ENCODE measurements around the gene CDO1.

CDO1 gene

DNA sequence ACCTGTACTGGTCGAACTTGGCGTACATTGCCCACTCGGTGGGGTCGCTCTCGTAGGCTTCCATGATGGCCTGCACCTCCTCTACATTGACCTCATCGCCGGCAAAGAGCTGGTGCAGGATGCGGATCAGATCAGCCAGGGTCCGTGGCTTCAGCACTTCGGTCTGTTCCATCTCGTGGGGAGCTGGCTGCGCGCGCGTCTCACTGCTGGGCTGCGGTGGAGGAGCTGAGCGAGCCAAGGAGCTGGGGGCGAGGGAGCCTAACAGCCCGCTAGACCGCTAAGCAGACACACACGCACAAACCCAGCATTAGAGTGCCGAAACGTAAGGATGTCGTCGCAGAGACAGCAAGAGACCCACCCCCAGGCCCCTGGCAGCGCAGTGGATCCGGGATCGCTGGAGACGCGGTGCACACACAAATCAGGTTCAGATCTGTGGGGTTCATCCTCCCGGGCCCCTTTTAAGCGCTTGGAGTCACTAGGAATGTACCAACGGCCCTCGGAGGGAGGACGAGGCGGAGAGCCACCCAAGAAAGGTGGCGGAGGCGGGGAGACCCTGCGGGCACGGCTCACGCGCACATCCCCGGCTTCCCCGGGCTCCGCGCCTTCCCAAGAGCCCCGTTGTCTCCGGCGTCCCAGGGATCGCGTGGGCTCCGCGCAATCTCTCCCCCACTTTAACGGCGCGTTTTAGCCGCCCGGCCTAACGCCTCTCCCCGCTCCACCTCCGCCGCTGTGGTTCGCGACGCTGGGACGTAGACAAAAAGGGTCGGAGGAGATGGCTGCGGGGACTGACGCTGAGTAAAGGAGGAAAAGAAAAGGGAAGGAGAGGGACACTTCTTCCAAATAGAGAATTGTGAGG, at the start of gene CDO1:
Gene CDO1, minus strand, starts transcription at position 434 of the 856 bp plus-strand sequence. Its CDS starts 262 bp downstream, at position 172.
- DNase-seq (ENCODE audit: low read depth, low spot score): peak; percentile 88

DNA sequence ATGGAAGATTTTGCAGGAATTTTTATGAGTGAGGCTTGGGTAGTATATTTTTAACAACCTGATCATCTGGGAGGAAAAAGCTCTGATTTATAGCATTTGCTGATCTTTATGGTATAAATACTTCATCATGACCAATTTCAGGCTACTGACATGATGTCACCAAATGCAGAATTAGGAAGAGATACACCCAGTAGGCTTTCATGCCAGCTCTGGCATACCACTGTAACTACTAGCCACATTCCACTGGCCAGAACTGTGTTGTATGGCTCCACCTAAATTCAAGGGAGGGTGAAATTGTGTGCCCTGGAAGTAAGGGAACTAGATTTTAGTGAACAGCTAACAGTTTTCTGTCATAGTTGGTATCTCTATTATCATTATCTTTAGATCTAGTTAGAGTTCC, 42.9 kb upstream of the CDO1 start:
- DNase-seq (ENCODE audit: low read depth, low spot score): no peak

GRCh38 chr5:115858396-115858795, 41.9 kb upstream of the CDO1 start:
- no peak for DNase-seq (ENCODE audit: low read depth, low spot score)

GRCh38 chr5:115857626-115858349, 41.3 kb upstream of the CDO1 start:
- no peak for DNase-seq (ENCODE audit: low read depth, low spot score)

GRCh38 chr5:115857057-115857479, 40.6 kb upstream of the CDO1 start:
- DNase-seq (ENCODE audit: low read depth, low spot score): no peak

DNA sequence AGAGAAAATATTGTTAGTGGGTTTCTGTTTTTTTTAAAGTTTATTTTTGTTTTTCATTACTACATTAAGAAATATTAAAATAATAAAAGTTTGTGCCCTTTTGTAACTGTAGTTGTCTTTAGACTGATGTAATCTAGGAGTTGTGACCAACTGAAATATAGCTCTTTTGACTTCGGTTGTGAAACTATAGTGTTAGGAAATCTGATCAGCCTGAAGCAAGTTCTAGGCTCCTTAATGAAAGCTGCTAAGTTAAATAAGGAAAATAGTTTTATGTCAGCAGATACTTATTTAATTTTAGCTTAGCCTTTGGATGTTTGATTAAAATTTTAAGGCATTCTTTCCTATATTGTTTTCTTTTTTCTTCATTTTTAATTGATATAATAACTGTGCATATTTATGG, 39.5 kb upstream of the CDO1 start:
- DNase-seq (ENCODE audit: low read depth, low spot score): no peak

- DNase-seq (ENCODE audit: low read depth, low spot score): no peak
These were observed 37.7 kb upstream of the CDO1 start for GRCh38 chr5:115854139-115854538.

DNA sequence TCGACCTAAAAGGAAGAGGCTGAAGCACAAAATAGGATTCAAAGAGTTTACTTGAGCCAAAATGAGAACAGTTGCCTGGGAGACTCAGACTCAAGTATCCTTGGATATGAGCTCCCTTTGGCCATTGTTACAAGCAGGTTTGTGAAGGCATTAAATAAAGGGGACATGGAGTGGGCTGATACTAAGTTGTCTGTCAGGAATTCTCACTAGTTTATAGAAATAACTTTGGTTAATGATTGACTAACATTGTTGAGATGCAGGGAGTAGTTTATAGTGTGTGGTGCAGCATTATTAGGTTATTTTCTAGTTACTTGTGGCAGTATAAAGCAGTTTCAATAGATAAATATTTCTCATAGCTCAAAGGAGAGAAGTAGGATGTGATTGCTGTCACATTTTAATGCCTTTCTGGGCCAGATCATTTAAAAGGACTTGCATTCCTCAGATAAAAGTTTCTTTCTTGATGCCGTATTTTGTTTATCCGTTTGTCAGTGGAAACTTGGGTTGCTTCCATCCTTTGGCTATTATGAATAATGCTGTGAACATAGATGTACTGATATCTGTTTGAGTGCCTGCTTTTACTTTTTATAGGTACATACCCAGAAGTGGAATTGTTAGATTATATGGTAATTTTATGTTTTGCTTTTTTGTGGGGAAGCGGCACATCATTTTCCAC, 34.4 kb upstream of the CDO1 start:
- peak; percentile 70 for DNase-seq (ENCODE audit: low read depth, low spot score)

- DNase-seq (ENCODE audit: low read depth, low spot score): no peak
These were observed 32.9 kb upstream of the CDO1 start for GRCh38 chr5:115849258-115849798.

DNA sequence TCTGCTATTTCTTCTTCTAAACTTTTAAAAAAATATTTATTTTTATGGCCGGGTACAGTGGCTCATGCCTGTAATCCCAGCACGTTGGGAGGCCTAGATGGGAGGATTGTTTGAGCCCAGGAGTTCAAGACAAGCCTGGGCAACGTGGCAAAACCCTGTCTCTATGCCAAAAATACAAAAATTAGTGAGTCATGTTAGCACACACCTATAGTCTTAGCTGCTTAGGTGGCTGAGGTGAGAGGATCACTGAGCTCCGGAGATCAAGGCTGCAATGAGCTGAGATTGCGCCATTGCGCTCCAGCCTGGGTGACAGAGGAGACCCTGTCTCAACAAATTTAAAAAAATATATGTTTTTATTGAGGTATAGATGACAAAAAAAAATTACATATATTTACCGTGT, 30.8 kb upstream of the CDO1 start:
- no peak for DNase-seq (ENCODE audit: low read depth, low spot score)

DNA sequence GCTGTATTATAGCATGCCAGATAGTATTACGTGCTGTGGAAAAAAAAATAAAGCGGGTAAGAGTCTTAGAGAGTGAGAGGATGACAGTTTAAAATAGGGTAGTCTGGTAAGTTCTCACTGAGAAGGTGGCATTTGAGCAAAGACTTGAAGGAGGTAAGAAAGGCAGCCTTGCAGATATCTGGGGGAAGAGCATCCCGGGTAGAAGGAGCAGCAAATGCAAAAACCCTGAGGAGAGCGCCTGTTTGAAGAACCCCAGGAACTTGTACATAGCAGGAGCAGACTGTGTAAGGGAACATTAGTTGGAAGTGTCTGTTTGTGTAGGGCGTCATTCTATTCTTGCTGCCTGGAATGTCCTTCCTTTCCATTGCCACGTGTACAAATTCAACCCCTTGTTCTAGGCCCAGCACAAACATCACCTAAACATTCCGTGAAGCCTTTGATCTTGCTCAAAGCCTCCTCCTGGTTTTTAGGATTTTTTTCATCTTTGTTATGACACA, 27.9 kb upstream of the CDO1 start:
- DNase-seq (ENCODE audit: low read depth, low spot score): no peak

DNA sequence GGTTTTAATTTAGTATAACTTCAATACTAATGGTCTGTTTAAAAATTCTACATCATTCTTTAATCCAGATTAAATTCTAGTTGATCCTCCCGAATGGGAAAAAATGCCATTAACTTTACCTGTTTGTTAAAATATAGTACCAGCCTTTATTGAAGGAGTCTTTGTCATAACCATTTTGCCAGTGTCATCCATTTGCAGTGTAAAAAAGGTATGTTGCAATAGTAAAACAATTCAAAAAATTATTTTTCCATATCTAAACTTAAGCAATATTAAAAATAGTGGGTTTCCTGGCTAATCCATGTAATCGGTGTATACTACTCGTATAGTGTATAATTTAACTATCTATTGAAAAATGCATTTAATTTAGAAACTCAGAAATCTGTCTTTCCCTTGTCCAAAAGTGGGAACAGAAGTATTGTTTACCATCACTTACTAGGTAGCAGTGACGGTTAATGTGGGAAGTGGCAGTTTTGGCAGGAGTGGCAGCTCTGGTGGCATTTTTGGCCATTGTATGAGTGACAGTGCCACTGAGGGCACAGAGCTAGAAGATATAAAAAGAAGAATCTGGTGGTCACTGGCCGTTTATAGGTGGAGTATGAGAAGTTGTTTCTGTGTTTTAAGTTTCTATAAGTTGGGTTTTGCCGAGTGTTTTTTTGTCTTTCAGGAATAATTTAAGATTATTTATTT, 27.1 kb upstream of the CDO1 start:
- DNase-seq (ENCODE audit: low read depth, low spot score): no peak

DNA sequence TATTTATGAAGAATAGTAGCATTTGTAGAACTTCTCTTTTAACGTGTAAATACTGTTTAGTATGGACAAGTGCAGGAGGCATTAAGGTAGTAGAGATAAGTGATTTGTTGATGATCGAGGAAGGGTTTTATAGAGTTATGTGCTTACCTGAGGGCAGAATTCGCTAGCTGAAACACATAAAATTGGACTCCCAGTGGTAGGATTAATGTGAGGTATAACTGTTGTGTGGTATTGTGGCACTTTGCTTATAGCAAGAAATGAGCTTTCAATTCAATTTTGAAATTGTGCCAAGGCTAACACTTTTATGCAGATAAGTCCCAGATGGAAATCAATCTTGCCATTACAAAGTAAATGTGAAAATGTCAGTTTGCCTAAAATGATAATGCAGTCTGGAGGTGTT, 26.5 kb upstream of the CDO1 start:
- DNase-seq (ENCODE audit: low read depth, low spot score): no peak

GRCh38 chr5:115842089-115842935, 25.9 kb upstream of the CDO1 start:
- peak; percentile 89 for DNase-seq (ENCODE audit: low read depth, low spot score)

- peak; percentile 97 for DNase-seq (ENCODE audit: low read depth, low spot score)
These were observed 25.1 kb upstream of the CDO1 start, which contains the start of the genes AP3S1 and ATG12 for GRCh38 chr5:115841382-115842088. AP3S1 (plus strand) TSS chr5:115841935; CDS start chr5:115842038, 103 bp downstream. ATG12 (minus strand) TSS chr5:115841565; CDS start chr5:115841552, 13 bp downstream.

DNA sequence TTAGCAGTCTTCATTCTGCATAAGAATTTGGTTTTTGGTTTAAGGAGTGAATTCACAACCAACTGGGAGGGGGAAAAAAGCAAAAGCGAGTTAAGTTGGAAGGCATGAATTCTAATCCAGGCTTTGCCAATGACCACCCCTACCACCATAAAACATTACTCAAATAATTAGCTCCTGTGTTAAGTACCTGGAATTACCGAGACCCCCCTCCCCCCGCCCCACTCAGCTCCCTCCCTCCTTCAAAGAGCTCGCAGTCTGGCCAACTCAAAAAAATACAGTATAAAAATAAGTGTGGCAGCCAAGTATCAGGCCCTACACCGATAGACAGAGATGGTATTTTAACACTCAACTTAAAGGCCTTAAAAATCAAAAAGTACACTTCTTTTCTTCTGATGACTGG, 24.4 kb upstream of the CDO1 start:
- DNase-seq (ENCODE audit: low read depth, low spot score): no peak

- peak; percentile 56 for DNase-seq (ENCODE audit: low read depth, low spot score)
These were observed 22.5 kb upstream of the CDO1 start for GRCh38 chr5:115838885-115839518.

GRCh38 chr5:115835481-115835880, 19.0 kb upstream of the CDO1 start:
- no peak for DNase-seq (ENCODE audit: low read depth, low spot score)
